GM21528 (cell line): ENCODE results near the gene CTSC.

Source experiments
- ATAC-seq: cut with Tn5 transposase; IDR thresholded peaks from one replicate; pipeline ENCODE4 v1.9.1; 2021; ENCODE audit warnings: mild to moderate bottlenecking, moderate library complexity; ENCODE audit not compliant: unreplicated experiment, low FRiP score

The CTSC gene

DNA sequence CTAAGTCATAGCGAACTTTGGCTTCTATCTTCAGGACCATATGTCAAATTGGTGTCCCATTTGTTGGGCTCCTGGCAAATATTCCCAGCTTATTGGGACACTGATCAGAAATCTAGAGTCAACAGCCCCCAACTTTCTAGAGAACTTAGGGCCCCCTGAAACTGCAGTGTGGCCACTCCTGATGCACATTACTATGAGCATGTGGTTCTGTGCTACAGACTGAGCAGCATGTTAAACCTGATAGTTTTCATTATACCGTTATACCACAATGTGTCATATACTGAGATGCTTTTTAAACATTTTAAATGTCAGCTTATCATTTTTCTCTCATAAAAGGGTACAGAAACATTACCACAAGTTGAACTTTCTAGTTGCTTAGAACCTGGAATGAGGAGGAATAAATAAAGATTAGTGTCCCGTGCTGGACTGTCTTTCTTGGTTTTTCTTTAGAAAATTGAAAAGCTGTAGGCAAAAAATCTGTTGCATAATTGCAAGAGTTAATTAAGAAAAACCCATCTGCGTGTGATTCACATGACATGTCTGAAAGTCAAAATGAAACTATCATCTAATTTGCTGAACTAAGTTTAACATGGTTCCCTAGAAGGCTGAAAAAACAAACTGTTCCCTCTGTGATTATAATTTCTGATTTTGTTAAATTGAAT lies 16.4 kb upstream of the CTSC start:
- ATAC-seq = peak; percentile 34

DNA sequence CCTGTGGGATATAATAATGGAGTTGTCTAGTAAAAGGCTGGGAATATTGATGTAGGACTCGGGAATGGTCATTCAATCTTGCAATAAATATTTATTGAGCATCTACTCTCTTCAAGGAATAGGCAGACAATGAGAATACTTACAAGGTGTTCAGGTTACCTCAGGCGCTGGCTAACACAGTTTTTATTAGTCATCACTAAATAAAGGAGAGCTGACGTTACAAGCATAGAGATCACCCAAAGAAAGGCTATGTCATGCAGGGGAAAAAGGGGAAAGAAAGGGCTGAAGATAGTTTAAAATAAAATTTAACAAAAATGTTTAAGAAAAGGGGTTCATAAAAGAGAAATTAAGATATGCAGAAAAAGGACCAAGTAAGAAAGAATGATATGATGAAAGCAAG lies 15.8 kb upstream of the CTSC start:
- no peak for ATAC-seq

DNA sequence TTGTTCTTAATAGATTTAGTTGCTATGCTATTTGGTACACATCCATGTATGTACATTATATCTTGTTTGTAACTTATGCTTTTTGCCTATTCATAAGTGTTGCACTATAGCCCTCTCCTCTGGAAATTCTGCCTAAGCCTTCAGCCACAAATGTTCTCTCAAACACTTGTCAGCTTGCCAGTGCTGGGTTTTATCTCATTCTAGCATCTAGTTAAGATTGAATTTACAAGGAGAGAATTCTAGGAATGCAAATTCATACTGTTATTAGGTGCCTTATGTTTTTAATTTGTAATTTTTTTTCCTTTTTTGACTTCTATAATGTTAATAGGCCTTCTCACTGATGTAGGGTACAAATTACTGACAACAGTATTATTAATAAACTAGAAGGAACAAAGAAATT lies 14.6 kb upstream of the CTSC start:
- ATAC-seq = no peak

DNA sequence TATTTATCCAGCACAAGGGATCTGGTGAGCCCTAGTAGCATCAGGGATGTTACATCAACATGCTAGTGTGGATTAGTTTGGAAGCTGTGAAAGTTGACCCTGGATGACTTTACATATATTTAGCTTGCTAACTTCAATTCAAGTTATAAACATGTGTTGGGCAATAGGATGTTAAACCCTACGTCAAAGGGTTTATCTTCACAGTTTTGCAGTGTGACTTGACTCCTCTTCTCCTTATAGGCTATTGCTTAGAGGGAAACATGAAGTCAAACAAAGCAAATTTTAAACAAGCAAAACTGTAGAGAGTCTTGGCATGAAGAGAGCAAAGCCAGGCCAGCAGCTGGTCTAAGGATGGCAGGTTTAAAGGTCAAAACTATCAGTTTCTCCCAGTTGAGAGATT lies 11.3 kb upstream of the CTSC start:
- no peak for ATAC-seq

DNA sequence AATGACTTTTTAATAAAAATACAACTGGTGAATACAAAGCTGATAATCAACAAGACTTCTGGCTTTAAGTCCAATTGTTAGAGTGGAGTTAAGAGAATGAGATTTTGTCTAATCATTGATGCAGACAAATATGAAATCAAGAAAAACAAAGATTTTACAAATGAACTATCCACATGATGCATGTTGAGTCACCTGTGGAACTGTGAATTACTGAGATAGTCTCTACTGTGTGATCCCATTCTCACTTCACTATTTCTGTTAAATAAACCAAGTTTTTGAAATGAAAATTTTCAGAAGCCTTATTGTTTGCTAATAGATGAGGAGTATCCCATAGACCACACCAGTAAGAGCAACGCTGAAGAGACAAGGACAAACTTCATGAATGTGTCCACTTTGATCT lies 8.4 kb upstream of the CTSC start:
- ATAC-seq = no peak

DNA sequence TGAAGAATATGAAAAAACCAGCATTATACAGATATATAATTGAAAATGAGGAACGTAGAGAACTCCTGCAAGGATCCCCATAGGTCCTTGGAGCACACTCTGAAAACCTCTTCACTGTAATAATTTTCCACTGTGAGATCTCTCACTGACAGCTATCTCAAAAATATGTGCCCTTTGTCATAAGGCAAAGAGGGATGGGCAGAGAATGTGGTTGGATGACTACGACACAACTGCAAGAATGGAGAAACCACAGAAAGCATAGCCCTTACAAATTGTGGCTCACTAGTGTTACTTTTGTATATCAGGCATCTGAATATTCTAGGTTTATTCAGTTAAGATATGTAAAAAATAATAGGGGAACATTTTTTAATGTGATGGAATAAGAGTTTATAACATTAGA lies 7.9 kb upstream of the CTSC start:
- ATAC-seq = no peak

DNA sequence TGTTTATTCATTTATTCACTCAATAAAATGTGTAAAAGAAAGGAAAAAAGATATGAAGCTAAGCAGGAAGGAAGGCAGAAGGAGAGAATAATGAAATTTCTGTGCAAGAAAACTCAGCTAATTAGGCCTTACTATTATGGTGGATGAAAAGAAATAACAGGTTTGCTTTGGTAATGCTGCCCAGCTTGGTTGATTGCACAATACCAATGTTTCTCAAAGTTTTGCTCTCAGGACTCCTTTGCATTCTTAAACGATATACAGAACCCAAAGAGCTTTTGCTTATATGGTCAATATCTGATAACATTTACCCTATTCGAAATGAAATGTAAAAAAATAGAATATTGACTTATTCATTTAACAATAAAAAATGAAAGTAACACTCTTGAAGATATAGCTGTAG lies 7.3 kb upstream of the CTSC start:
- no peak for ATAC-seq

DNA sequence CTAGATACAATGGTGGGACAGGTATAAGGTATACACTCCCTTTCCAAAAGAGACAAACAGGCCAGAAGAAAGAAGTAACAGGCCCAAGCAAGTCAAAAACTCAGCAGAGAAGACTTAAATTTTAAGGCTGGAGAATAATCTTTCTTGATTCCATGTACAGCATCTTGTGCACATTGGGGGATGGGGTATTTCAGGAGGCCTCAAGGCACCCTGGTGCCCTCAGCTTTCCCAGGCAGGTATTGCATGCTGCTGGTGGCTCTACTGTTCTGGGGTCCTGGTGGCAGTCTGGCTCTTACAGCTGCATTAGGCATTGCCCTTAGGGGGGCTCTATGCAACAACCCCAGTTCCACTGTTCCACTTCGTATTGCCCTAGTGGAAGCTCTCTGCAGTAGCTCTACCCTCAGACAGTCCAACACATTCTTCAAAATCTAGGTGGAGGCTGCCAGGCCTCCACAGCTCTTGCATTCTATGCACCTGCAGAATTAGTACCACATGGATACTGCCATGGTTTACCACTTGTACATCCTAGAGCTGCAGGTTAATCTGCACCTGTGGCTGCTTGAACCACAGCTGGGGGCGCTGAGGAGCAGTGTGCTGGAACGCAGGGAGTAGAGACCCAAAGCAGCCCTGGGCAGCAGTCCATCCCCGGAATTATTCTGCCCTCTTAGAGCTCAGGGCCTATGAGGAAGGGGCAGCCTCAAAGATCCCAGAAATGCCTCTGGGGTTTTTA lies 4.2 kb upstream of the CTSC start:
- ATAC-seq = no peak

DNA sequence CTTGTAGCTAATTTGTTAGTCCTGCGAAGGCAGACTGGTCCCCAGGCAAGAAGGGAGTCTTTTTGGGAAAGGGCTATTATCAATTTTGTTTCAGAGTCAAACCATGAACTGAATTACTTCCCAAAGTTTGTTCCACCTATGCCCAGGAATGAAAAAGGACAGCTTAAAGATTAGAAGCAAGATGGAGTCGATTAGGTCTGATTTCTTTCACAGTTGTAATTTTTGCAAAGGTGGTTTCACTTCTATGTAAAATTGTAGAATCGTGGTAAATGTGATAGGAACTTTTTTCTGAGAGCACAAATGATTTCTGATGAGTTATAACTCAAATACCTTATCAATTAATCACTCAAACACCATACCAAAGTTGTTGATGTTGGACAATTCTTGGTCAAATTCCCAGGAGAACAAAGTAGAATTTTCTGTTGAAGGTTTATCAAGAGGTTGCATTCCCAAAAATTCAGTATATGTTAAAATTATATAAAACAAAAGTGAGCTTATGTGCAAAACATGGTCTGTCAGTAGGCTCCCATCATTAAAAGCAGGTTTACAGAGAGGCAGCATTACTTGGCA lies 2.9 kb upstream of the CTSC start:
- ATAC-seq = no peak

DNA sequence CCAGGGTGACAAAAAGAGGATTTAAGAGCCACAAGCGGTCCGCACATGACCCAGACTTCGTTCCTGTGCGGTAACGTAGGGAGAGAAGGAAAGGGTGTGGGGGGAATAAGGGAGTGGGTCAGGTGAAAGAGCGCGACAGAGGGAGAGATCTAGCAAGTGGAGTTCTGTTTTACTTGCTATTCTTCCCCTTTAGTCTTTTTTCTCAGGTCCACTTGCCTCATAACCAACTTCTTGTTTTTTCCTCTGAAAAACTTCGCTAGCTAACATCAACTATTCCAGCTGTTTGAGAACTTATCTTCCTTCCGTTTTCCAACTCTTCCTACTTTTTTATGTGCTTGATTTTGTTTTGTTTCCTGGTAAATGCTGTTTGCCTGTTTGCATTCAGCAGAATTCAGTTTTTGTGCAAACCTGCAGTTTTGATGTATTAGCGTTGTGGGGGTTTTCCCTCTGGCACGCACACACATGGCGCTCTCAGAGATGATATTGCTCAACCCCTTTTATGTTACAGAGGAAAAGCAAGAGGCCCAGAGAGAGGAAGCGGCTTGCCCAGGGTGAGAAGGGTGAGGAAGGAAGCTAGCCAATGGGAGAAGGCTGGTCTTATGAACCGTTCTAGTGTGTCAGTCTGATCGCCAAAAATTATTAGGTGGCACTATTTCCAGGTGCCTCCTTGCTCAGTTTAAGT lies 592 bp upstream of the CTSC start:
- peak; percentile 48 for ATAC-seq

DNA sequence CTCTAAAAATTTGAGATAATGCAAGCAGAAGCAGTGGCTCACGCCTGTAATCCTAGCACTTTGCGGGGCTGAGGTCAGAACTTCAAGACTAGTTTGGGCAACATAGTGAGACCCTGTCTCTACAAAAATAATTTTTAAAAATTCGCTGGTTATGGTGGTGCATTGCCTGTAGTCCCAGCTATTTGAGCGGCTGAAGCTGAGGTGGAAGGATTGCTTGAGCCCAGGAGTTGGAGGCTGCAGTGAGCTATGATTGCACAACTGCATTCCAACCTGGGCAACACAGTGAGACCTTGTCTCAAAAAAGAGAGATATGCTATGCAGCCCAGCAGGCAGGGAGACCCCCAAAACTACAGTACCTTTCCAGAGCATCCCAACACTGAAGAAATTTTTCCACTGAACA lies 2.3 kb downstream of the CTSC start:
- no peak for ATAC-seq

DNA sequence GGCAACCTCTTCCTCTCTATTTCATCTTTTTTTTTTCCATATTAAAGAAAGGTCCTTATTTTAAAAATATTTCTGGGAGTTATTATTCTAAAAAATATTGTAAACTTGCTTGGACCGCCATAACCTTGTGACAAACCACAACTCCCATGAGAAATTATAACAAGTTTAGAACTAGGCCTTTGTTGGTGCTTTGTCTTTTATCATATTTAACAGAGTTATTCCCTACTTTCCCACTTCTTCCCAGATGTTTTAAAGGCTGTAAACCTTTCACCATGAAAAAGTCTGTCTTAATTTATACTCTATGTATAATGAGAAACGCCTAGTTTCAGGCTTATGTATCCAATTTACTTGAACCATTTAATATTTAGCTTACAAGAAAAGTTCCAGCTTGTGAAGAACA lies 3.7 kb downstream of the CTSC start:
- no peak for ATAC-seq

DNA sequence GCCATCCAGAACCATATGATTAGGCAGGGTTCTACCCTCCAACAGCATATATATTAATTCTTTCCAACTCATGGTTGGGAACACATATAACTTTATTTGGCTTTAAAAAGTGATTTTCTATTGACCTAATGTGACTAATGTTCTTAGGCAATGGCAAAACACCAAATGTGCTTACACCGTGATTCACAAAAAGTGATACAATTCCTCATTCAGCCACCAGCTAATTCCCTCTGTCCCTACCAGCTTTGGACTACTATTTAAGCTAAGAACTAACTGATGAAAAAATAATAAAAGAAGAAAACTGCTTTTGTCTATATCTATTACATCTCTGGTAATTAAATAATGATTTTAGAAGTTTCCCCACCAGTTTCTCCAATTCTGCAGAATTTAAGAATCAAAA lies 4.7 kb downstream of the CTSC start:
- no peak for ATAC-seq

DNA sequence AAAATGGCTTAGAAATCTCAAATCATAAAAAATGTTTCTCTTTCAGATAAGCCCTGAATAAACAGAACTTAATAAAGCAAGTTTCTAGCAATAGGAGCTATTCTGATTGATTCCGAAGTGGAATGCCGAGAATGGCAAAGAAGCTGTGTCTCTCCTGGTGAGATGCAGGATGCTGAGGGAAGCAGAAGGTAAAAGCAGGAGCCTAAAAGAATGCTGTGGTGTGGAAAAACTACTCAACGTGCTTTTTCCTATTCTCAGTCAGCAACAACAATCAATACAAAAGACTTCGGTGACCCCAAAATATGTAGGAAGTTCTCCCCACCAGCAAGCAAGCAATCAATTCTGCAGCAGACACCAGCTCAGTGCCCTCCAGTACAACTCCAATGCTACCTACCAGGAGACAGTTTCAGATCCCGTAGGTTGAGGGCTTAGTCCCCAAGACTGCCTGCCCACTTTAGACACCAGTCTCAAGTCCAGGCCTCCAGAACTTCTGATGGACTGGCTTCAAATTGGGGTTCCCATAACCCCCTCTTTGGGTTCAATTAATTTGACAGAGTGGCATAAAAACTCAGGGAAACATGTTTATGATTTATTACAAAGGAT lies 6.6 kb downstream of the CTSC start:
- ATAC-seq = no peak

DNA sequence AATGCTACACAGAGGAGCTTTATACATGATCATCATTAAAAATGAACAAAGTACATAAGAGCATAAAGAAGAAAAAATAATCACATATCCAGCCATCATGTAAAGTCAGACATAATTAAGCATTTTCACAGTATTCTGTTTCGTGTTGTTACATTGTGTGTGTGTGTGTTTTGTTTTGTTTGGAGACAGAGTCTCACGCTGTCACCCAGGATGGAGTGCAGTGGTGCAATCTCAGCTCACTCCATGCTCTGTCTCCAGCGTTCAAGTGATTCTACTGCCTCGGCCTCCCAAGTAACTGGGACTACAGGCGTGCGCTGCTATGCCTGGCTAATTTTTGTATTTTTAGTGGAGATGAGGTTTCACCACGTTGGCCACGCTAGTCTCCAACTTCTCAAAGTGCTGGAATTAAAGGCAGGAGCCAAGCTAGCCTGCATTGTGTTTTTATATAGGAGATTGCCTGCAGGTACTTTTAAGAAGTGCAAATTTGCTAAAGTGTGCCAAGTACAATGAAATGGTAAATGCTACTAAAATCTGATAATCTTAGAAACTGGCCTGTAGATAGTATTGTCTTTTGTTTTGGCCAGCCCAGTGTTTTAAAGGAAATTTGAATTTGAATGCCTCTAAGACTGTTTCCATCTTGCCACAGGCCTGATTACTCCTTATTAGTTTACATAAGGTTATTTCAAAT lies 7.8 kb downstream of the CTSC start:
- no peak for ATAC-seq

DNA sequence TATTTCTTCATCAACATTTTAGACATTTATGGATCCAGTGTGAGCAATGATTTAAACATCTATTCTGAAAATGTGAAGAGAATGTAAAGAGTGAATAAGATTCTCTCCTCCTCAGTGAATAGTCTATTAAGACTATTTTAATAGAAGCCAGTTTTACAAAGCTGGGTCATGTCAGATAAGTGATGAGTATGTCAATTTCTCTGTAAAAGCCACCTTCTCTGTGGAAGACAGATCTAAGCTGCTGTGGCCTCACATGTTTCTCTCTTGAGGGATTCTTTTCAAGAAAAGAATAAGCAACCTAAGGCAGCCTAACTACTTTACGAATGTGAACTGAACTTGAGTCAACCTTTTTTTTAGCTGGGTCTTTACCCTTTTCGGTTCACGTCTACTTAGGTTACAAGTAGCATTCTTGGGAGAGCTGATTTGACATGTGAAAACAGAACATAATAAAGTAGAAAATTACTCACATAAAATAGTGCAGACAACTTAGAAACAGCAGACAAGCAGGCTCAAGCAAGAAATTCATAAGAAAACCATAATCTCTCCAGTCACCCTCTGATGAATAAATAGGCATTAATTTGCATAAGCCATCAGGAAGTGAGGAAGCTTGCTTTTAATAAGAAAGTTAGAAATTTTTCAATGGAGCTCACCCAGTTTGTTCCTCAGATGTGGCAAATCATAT lies 9.9 kb downstream of the CTSC start:
- ATAC-seq = peak; percentile 42

DNA sequence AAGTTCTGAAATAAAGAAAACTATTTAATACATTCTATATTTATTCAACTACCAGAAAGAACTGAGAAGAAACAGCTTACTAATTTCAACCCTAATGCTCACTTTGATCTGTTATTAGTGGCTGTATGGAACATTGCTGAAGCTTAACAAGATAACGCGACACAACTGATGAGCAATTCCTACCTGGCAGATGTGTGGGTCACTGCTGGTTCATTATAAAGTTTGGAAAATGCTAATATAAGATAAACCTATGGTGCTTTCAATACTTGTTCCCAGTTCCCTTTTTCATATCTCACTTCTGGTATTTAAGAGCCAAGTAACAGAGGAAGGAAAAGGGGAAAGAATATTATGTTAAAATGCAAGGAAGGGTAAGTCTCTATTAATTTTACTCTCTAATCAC lies 10.5 kb downstream of the CTSC start:
- ATAC-seq = peak; percentile 60

DNA sequence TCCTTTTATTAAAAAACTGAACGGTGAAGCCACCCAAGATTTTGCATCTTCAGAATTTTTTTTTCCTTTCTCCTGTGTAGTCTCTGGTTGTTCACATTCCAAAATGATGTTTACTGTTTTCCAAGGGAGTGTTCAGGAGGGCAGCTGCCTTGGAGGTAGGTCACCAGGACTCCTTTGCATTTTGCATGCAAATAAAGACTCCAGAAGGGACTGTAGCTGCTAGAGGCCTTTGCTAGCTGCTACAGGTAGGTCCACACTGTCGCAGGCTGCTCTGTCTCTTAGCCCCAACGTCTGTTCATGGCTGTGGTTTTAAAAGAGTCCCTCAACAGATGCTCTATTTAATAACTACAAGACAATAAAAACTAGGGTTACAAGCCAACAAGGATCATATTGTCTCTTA lies 11.4 kb downstream of the CTSC start:
- no peak for ATAC-seq

DNA sequence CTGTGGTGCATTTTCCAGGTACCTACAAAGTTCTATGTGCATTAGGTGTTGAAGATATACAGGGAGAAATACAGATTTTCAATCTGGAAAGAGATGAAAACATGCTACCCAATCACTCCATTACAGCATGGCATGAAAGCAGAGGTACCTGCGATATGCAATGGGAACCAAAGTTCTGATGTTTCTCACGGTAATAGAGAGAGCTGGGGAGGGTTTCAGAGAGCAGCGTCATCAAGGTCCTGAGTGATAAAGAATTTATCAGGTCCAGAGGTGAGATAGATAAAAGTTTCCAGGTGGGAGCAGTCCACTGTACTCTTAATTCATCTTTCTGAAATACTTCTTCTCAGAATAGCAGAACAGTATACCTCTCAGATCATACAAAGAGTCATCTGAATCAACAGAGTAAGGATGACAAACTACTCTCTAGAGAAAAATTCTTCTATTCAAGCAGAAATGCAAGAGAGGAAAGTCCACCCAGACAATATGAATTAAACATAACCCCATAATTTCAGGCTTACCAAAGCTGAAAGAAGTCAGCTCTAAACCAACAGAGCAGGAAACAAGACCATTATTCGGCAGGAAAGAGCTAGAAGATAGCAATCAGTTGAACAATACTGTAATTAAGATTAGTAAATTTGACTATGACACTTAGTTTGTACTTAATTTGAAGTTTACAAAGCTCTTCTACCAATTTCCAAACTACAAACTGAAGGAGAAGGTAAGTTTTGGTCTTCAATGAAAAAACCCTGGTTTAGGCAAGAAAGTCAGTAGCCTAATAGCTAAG lies 12.8 kb downstream of the CTSC start:
- no peak for ATAC-seq
